ENCODE data around the gene HDAC4. TPM values are rescaled to one million over a fixed set of nuclear protein-coding genes. Genes with fewer than 3 reads are reported as not detected.

The HDAC4 gene
- total and polyA plus RNA-seq, 10 of the 15 experiments (the other 5 are each of a cell fraction or from before 2014, with no cell fraction given): 0.22 to 15.7 (median 4.8) TPM

- TF ChIP-seq IRF3 (IDR thresholded peaks at IDR 0.05) (no peak), SRF (IDR thresholded peaks at IDR 0.05; ENCODE audit: low read depth in 2 of 2, low read length in 2 of 2) (no peak), TCF7 (IDR thresholded peaks at IDR 0.05; ENCODE audit: borderline replicate concordance) (no peak), NKRF (conservative IDR thresholded peaks at IDR 0.05) (no peak), PML (IDR thresholded peaks at IDR 0.05; ENCODE audit: low read length) (no peak), CBX5 (IDR thresholded peaks at IDR 0.05; ENCODE audit: low read depth) (no peak), IRF4 (IDR thresholded peaks at IDR 0.05; ENCODE audit: low read depth, low read length) (no peak), EGR1 (IDR thresholded peaks at IDR 0.05; ENCODE audit: borderline replicate concordance in 1 of 2, low read depth in 2 of 2, low read length in 2 of 2) (peak in 1 of 2 experiments; percentile 63; a peak in 2 of 3 replicates), LARP7 (IDR thresholded peaks at IDR 0.05) (no peak), YY1 (IDR thresholded peaks at IDR 0.05; ENCODE audit: low read depth, low read length) (no peak), POLR2AphosphoS2 (IDR thresholded peaks at IDR 0.05; ENCODE audit: low read depth, low read length) (no peak), ZNF217 (IDR thresholded peaks at IDR 0.05) (no peak), NFXL1 (IDR thresholded peaks at IDR 0.05; ENCODE audit: borderline replicate concordance) (no peak), RELA (IDR thresholded peaks at IDR 0.05; ENCODE audit: borderline replicate concordance, partially characterized antibody) (no peak), ZNF384 (IDR thresholded peaks at IDR 0.05; ENCODE audit: borderline replicate concordance, low read depth, low read length) (no peak), CEBPZ (IDR thresholded peaks at IDR 0.05; ENCODE audit: low read depth, low read length) (no peak), KLF5 (IDR thresholded peaks at IDR 0.05; ENCODE audit: partially characterized antibody) (no peak), HDAC2 (IDR thresholded peaks at IDR 0.05) (no peak), SREBF2 (IDR thresholded peaks at IDR 0.05; ENCODE audit: low read length) (no peak), STAT3 (IDR thresholded peaks at IDR 0.05; ENCODE audit: low read depth, low read length) (no peak), BHLHE40 (IDR thresholded peaks at IDR 0.05; ENCODE audit: borderline replicate concordance in 1 of 2, low read depth in 2 of 2, low read length in 1 of 2) (peak in 1 of 2 experiments; percentile 52; a peak in 1 of 4 replicates), USF1 (IDR thresholded peaks at IDR 0.05; ENCODE audit: borderline replicate concordance, extremely low read length, insufficient read depth, low read depth, low read length) (no peak)
These were observed 31.1 kb downstream of the HDAC4 start (continued) for GRCh38 chr2:239369631-239370161.

All from GM12878 (cell line).